ENCODE measurements around the gene PTPN22.

DNA sequence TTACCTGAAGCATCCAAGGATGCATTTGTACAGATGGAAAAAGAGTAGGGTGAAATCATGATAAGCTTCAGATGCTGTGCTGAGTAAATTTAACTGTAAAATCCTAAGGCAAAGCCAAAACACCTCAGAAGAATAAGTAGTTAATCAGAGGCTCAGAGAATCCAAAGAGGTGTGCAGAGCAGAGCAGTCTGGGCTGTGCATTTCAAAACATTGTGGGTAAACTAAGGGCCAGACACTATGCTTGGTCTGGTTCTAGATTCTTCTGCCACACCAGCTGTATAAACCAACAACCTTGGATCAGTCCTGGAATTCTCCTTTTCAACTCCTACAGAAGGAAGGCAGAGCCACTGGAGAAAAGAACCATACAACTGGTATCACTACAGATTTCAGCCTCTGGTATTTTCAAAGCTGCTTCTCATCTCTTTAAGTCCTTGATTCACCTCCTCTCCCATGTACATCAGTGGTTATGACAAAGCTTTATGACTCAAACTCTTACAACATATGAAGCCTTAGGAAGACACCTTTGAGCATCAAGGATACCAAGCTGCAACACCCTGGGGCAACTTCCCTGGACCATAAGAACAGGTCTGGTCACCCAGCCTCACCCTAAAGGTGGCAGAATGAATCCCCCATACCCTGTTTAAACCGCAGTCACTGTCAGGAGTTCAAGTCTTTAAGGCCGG is 46.0 kb upstream of the PTPN22 start:
- TF ChIP-seq, protein P1, sequence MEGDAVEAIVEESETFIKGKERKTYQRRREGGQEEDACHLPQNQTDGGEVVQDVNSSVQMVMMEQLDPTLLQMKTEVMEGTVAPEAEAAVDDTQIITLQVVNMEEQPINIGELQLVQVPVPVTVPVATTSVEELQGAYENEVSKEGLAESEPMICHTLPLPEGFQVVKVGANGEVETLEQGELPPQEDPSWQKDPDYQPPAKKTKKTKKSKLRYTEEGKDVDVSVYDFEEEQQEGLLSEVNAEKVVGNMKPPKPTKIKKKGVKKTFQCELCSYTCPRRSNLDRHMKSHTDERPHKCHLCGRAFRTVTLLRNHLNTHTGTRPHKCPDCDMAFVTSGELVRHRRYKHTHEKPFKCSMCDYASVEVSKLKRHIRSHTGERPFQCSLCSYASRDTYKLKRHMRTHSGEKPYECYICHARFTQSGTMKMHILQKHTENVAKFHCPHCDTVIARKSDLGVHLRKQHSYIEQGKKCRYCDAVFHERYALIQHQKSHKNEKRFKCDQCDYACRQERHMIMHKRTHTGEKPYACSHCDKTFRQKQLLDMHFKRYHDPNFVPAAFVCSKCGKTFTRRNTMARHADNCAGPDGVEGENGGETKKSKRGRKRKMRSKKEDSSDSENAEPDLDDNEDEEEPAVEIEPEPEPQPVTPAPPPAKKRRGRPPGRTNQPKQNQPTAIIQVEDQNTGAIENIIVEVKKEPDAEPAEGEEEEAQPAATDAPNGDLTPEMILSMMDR (optimal IDR thresholded peaks at IDR 0.05 in 1 of 3, IDR thresholded peaks at IDR 0.05 in 1 of 3, conservative IDR thresholded peaks at IDR 0.05 in 1 of 3; ENCODE audit: extremely low read depth in 1 of 3, insufficient read depth in 2 of 3, low read length in 3 of 3), result no peak
- TF ChIP-seq EZH2 (IDR thresholded peaks at IDR 0.05; ENCODE audit: low read length), result no peak
